Upper lobe of right lung (tissue), 1 donor: ENCODE results near the gene LTBP3. TPM values are rescaled to one million over a fixed set of nuclear protein-coding genes. Genes with fewer than 3 reads are reported as not detected.

ENCODE experiments used
- ATAC-seq: fragments of 200-7000 bp; cut with Tn5 transposase; one replicate; pipeline ENCODE4 v1.9.1; 2020; ENCODE audit warnings: mild to moderate bottlenecking, moderate library complexity
- DNase-seq: peaks from one replicate; pipeline ENCODE4 v3.0.0-alpha.2; 2020
- H3K27ac ChIP-seq: fragments of 200-600 bp; one replicate; pipeline ENCODE4 v1.8.0; 2022
- H3K27me3 ChIP-seq: fragments of 200-600 bp; one replicate; pipeline ENCODE4 v1.8.0; 2022; ENCODE audit warnings: mild to moderate bottlenecking
- H3K36me3 ChIP-seq: fragments of 200-600 bp; one replicate; pipeline ENCODE4 v1.8.0; 2022
- H3K4me1 ChIP-seq: fragments of 200-600 bp; one replicate; pipeline ENCODE4 v1.8.0; 2022
- H3K4me3 ChIP-seq: fragments of 200-600 bp; one replicate; pipeline ENCODE4 v1.8.0; 2022; ENCODE audit warnings: mild to moderate bottlenecking
- H3K9me3 ChIP-seq: fragments of 200-600 bp; one replicate; pipeline ENCODE4 v1.8.0; 2022
- intact Hi-C: fragments of 100-400 bp; cut with DNase I; formaldehyde crosslinking; loops from one replicate; pipeline ENCODE4 v1.11.0; 2022
- total RNA-seq: library from RNA; stranded (reverse); fragmentation: NEBNext Ultra II Directional; extraction: Animal tissue kit (Norgen Biotek cat#: 25700); gene quantifications from one replicate; pipeline ENCODE4 v1.2.1, GENCODE V29; 2021
- TF ChIP-seq, protein P1 (sequence below): fragments of 200-600 bp; IDR thresholded peaks from one replicate; pipeline ENCODE4 v1.8.0; 2022; ENCODE audit warnings: antibody characterized with exemption
- donor health status: DM: no; HTN: yes; CAD: no; lungs with severe emphysema.

Gene LTBP3
- total RNA-seq, 1 donor from 2014 or later: 128 TPM

DNA sequence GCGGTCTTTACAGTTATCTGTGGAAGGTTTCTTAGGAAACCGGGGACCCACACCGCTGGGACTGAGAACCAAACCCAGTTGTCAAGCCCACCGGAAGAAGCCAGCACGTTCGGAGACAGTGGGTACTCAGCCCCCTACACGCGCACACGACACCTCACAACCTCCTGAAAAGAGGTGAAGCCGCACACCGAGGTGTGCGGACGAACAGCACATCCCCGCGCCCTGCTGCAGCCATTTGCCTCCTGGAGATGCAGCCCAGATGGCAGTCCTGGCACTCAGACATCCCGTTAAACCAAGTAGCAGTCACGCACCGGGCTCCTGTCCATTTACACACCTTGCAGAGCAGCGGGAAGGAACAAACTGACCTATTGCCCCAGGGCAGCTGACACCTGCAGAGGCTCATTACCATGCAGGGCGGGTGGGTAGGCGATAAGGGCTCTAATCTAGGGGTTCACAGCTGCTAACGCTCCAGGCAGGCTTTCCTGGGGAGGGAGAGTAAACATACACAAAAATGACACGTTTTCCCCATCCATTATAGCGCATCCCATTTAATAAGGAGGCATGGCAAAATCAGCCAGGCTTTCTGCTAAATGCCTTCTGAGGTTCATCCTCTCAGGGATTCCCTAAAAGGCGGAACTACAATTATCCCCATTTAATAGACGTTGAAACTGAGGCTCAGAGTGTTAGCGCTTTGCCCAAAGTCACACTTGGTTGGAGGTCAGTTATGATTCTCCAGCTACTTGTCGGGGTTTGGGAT is 16.8 kb upstream of the LTBP3 start:
- ATAC-seq (no peak), DNase-seq (no peak)
- intact Hi-C loops: no loop called here
- Histone ChIP-seq H3K27me3 (no peaks in the 10 kb centered on the region), H3K27ac (peak overlapping the region; percentile 86), H3K36me3 (peaks cover 8% of the 10 kb centered on the region), H3K4me1 (peaks cover 56% of the 10 kb centered on the region), H3K4me3 (peak overlapping the region; percentile 66), H3K9me3 (no peaks in the 10 kb centered on the region)
- TF ChIP-seq, protein P1, sequence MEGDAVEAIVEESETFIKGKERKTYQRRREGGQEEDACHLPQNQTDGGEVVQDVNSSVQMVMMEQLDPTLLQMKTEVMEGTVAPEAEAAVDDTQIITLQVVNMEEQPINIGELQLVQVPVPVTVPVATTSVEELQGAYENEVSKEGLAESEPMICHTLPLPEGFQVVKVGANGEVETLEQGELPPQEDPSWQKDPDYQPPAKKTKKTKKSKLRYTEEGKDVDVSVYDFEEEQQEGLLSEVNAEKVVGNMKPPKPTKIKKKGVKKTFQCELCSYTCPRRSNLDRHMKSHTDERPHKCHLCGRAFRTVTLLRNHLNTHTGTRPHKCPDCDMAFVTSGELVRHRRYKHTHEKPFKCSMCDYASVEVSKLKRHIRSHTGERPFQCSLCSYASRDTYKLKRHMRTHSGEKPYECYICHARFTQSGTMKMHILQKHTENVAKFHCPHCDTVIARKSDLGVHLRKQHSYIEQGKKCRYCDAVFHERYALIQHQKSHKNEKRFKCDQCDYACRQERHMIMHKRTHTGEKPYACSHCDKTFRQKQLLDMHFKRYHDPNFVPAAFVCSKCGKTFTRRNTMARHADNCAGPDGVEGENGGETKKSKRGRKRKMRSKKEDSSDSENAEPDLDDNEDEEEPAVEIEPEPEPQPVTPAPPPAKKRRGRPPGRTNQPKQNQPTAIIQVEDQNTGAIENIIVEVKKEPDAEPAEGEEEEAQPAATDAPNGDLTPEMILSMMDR: no peak

DNA sequence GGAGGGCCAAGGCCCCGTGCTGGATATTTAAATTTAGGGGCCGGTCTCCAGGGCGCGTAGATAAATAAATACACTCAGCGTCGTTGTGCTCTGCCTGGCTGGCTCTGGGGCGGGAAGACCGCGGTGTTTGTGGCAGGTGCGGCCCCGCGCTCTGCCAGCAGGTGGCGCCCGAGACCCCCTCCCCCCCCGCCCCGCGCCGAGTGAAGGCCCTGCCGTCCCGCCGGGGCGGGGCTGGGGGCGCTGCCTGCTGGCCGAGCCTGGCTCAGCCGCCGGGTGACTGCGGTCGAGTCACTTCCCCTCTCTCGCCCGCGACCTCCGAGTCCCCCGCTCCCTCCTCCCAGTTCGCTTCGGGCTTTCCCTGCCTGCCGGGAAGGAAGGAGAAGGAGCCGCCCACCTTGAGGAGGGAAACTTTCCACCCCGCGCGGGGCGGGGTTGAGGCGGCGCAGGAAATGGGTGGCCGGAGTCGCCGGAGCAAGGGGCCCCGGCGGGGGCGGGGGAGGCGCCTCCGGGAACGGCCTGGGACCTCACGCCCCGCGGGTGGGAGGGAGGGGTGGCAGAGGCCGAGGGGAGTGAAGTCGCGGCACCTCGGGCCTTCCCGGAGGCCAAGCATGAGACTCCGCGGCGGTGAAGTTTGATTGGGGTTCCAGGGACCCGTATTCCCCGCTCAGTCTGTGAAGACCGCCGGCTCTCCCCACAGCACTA is 16.1 kb upstream of the LTBP3 start:
- Histone ChIP-seq H3K4me1 (peaks cover 56% of the 10 kb centered on the region), H3K4me3 (peak overlapping the region; percentile 66), H3K27me3 (no peaks in the 10 kb centered on the region), H3K36me3 (peaks cover under 1% of the 10 kb centered on the region), H3K27ac (peak overlapping the region; percentile 86), H3K9me3 (no peaks in the 10 kb centered on the region)
- ATAC-seq (peak; percentile 72), DNase-seq (peak; percentile 96)
- TF ChIP-seq, protein P1: peak; percentile 98
- intact Hi-C loops: no loop called here

DNA sequence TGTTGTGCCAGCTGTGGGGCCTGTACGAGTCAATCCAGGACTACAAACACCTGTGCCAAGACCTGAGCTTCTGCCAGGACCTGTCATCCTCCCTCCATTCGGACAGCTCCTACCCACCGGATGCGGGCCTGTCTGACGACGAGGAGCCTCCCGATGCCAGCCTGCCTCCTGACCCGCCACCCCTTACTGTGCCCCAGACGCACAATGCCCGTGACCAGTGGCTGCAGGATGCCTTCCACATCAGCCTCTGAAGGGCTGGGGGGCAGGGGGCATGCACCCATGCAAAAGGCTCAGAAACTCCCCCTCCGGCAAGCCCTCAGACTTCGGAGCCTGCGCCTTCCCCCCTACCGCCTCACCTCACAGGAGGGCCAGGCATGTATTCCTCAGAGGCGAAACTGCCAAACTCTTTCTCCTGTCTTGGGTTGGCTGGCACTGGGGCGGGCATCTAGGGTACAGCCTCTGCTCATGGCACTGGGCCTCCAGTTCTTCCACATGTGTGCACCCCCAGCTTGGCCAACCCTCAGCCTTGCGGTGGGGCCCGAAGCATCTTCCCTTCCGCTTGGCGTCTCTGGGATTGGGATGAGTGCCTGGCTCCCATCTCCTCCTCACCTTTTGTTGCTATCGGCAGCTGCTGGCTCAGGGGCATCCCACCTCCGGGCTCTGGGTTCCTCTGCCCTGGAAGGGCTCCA is 15.4 kb upstream of the LTBP3 start:
- Histone ChIP-seq H3K36me3 (no peaks in the 10 kb centered on the region), H3K27ac (peak overlapping the region; percentile 86), H3K4me3 (peak overlapping the region; percentile 66), H3K9me3 (no peaks in the 10 kb centered on the region), H3K27me3 (no peaks in the 10 kb centered on the region), H3K4me1 (peaks cover 62% of the 10 kb centered on the region)
- intact Hi-C loops: no loop called here
- DNase-seq (no peak), ATAC-seq (no peak)
- TF ChIP-seq, protein P1: no peak

DNA sequence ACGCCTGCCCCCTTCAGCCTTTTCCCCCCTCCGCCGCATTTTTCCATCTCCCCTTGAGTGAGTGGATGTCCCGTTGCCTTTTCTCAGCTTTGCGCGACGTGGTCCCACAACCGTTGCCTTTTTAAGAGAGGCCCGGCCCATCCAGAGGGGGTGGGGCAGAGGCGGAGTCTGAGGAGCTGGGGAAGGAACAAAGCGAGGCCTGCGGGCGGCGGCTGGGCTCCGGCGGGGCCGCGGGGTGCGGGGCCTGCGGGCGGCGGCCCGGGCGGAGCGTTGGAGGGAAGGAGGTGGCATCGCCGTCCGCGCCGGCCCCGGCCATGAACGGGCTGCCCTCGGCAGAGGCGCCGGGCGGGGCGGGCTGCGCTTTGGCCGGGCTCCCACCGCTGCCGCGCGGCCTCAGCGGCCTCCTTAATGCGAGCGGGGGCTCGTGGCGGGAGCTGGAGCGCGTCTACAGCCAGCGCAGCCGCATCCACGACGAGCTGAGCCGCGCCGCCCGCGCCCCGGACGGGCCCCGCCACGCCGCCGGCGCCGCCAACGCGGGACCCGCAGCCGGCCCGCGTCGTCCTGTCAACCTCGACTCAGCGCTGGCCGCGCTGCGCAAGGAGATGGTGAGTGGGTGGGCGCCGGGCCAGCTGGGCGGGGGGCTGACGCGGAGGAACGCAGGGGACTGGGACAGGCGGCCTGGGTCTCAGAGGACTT is 14.3 kb upstream of the LTBP3 start, which contains the start of gene FAM89B:
TSS of gene FAM89B (plus strand) at position 183 of the 696 bp plus-strand sequence. CDS start at position 315, 132 bp downstream.
- peak within 1 kb of the TSS; percentile 66 for H3K4me3 ChIP-seq
- TF ChIP-seq, protein P1: no peak
- H3K27ac ChIP-seq: peak within 1 kb of the TSS; percentile 86
- H3K27me3 ChIP-seq: no peaks in the 10 kb centered on the region
- H3K36me3 ChIP-seq: no peaks in the 10 kb centered on the region
- ATAC-seq (peak; percentile 33), DNase-seq (peak; percentile 96)
- peaks cover 60% of the 10 kb centered on the region for H3K4me1 ChIP-seq
- intact Hi-C loops: no loop called here
- H3K9me3 ChIP-seq: no peaks in the 10 kb centered on the region

DNA sequence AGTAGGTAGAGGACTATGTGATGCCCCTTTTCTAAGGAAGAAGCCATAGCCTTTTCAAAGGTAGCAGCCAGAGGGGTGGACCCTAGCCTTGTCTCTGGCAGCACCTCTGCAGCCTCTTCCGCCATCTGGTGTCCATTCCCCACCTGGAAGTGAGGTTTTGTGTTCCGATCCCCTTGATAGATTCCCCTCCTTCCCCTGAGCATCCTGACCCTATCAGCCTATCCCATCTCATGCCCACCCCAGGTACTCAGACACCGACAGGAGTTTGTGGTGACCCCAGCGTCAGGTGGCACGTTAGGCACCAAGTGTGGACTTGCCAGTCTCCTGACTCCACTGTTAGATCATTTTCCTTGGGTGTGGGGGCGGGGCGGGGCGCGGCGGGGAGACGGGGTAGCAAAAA is 13.8 kb upstream of the LTBP3 start:
- no peak for ATAC-seq
- intact Hi-C loops: no loop called here
- Histone ChIP-seq H3K36me3 (no peaks in the 10 kb centered on the region), H3K4me1 (peaks cover 55% of the 10 kb centered on the region), H3K4me3 (peak overlapping the region; percentile 66), H3K27ac (peak overlapping the region; percentile 86), H3K9me3 (no peaks in the 10 kb centered on the region), H3K27me3 (no peaks in the 10 kb centered on the region)
- DNase-seq: no peak
- TF ChIP-seq, protein P1: peak; percentile 18
